Measurements from ENCODE around the gene FBH1. TPM values are rescaled to one million over a fixed set of nuclear protein-coding genes. Genes with fewer than 3 reads are reported as not detected.

FBH1 gene
- total and polyA plus RNA-seq, 10 of the 15 experiments (the other 5 are each of a cell fraction or from before 2014, with no cell fraction given): 6.1 to 67.6 (median 47.2) TPM

GRCh38 chr10:5840314-5841307 lies 49.4 kb upstream of the FBH1 start (continued):
- TF ChIP-seq CTCF (IDR thresholded peaks at IDR 0.05 in 2 of 3, conservative IDR thresholded peaks at IDR 0.05 in 1 of 3; ENCODE audit: control insufficient read depth in 2 of 3, extremely low read depth in 1 of 3, insufficient read depth in 1 of 3, low read depth in 3 of 3, low read length in 3 of 3) (no peak), POU2F2 (IDR thresholded peaks at IDR 0.05; ENCODE audit: borderline replicate concordance, low read depth, low read length) (peak; percentile 82), PAX8 (IDR thresholded peaks at IDR 0.05) (0 out of 2 replicates have a peak, but pooled peaks have one; percentile 51), CREB1 (IDR thresholded peaks at IDR 0.05; ENCODE audit: low read depth) (peak; percentile 70), FOXM1 (IDR thresholded peaks at IDR 0.05; ENCODE audit: low read depth, low read length) (peak; percentile 21), EGR1 (IDR thresholded peaks at IDR 0.05; ENCODE audit: borderline replicate concordance in 1 of 2, low read depth in 2 of 2, low read length in 2 of 2) (peak in 1 of 2 experiments; percentile 95; a peak in 2 of 3 replicates), YBX1 (IDR thresholded peaks at IDR 0.05) (no peak), EZH2 (IDR thresholded peaks at IDR 0.05; ENCODE audit: borderline replicate concordance, control insufficient read depth, low read depth, low read length) (no peak), TAF1 (IDR thresholded peaks at IDR 0.05; ENCODE audit: borderline replicate concordance, low read depth, low read length) (peak; percentile 49; the same call in 1 of the 2 replicates), ZBTB4 (CRISPR knock-in tag; IDR thresholded peaks at IDR 0.05) (no peak), TBL1XR1 (IDR thresholded peaks at IDR 0.05; ENCODE audit: low read depth, low read length) (peak; percentile 61), HCFC1 (IDR thresholded peaks at IDR 0.05; ENCODE audit: low read length) (no peak), IKZF1 (conservative IDR thresholded peaks at IDR 0.05) (peak; percentile 83), NRF1 (conservative IDR thresholded peaks at IDR 0.05; ENCODE audit: low read depth, low read length) (no peak), POLR2A (IDR thresholded peaks at IDR 0.05; ENCODE audit: low read depth, low read length) (peak; percentile 92), CHD1 (IDR thresholded peaks at IDR 0.05; ENCODE audit: low read depth, low read length) (no peak), PAX5 (IDR thresholded peaks at IDR 0.05; ENCODE audit: borderline replicate concordance, low read depth, low read length) (peak; percentile 100), TCF12 (IDR thresholded peaks at IDR 0.05; ENCODE audit: low read depth, low read length) (peak; percentile 98), POLR2AphosphoS2 (IDR thresholded peaks at IDR 0.05; ENCODE audit: low read depth, low read length) (no peak), CBX5 (IDR thresholded peaks at IDR 0.05; ENCODE audit: low read depth) (no peak; the same call in 1 of the 2 replicates)
- TF ChIP-seq, protein P1, sequence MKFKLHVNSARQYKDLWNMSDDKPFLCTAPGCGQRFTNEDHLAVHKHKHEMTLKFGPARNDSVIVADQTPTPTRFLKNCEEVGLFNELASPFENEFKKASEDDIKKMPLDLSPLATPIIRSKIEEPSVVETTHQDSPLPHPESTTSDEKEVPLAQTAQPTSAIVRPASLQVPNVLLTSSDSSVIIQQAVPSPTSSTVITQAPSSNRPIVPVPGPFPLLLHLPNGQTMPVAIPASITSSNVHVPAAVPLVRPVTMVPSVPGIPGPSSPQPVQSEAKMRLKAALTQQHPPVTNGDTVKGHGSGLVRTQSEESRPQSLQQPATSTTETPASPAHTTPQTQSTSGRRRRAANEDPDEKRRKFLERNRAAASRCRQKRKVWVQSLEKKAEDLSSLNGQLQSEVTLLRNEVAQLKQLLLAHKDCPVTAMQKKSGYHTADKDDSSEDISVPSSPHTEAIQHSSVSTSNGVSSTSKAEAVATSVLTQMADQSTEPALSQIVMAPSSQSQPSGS (IDR thresholded peaks at IDR 0.05; ENCODE audit: low read length): peak; percentile 65
- TF ChIP-seq, protein P2, sequence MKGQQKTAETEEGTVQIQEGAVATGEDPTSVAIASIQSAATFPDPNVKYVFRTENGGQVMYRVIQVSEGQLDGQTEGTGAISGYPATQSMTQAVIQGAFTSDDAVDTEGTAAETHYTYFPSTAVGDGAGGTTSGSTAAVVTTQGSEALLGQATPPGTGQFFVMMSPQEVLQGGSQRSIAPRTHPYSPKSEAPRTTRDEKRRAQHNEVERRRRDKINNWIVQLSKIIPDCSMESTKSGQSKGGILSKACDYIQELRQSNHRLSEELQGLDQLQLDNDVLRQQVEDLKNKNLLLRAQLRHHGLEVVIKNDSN (IDR thresholded peaks at IDR 0.05; ENCODE audit: borderline replicate concordance, extremely low read length, insufficient read depth, low read depth, low read length): peak; percentile 31

Data from GM12878 (cell line).